Measurements from ENCODE around the gene ZNRF3.

- TF ChIP-seq ZNF565 (CRISPR knock-in tag; conservative IDR thresholded peaks at IDR 0.05; ENCODE audit: low read depth) (no peak), RARB (CRISPR knock-in tag; IDR thresholded peaks at IDR 0.05) (no peak), TSHZ2 (CRISPR knock-in tag; IDR thresholded peaks at IDR 0.05) (no peak), ZFP30 (CRISPR knock-in tag; IDR thresholded peaks at IDR 0.05) (no peak), OSR1 (CRISPR knock-in tag; IDR thresholded peaks at IDR 0.05) (no peak), BACH2 (CRISPR knock-in tag; IDR thresholded peaks at IDR 0.05; ENCODE audit: borderline replicate concordance) (no peak), ZFP3 (CRISPR knock-in tag; IDR thresholded peaks at IDR 0.05) (no peak), PATZ1 (CRISPR knock-in tag; IDR thresholded peaks at IDR 0.05; ENCODE audit: borderline replicate concordance) (no peak), ZC3H10 (CRISPR knock-in tag; IDR thresholded peaks at IDR 0.05) (no peak), POU6F1 (CRISPR knock-in tag; IDR thresholded peaks at IDR 0.05; ENCODE audit: borderline replicate concordance, low read depth) (no peak), SNAI2 (CRISPR knock-in tag; IDR thresholded peaks at IDR 0.05) (no peak), ESRRG (CRISPR knock-in tag; IDR thresholded peaks at IDR 0.05) (no peak), CREB5 (CRISPR knock-in tag; IDR thresholded peaks at IDR 0.05; ENCODE audit: low read depth) (no peak)
These were observed 145.1 kb downstream of the ZNRF3 start for GRCh38 chr22:29028468-29028867.

Data from SK-N-SH treated with all-trans-retinoic acid at 6 μM for 48 hours (cell line).